B cell (primary cell): ENCODE data around the gene GNA15. TPM values are rescaled to one million over a fixed set of nuclear protein-coding genes. Genes with fewer than 3 reads are reported as not detected.

Experiments used
- ATAC-seq: fragments of 200-7000 bp; cut with Tn5 transposase; one replicate; pipeline ENCODE4 v1.10.0; 2021; ENCODE audit warnings: low read depth, mild to moderate bottlenecking, moderate number of reproducible peaks, moderate library complexity
- CTCF ChIA-PET: fragments of 350-600 bp; sonication (Branson Sonifier 250); formaldehyde crosslinking; loops from one replicate; lab custom pipeline; 2021; ENCODE audit warnings: antibody characterized with exemption, inconsistent platforms; lab: Charles Lee
- POLR2A ChIA-PET: fragments of 350-600 bp; sonication (Branson Sonifier 250); formaldehyde crosslinking; loops from one replicate; lab custom pipeline; 2021; ENCODE audit warnings: antibody characterized with exemption; lab: Charles Lee
- DNase-seq: peaks from one replicate; pipeline ENCODE4 v3.0.0; 2013
- H2AFZ ChIP-seq: 2 replicates; pipeline ENCODE4 v1.6.1; 2012; ENCODE audit warnings: mild to moderate bottlenecking, low read depth, low read length; ENCODE audit not compliant: insufficient read depth, poor library complexity, severe bottlenecking
- H3K27ac ChIP-seq, 2 donors: 1 replicate in 1 of 2; 2 replicates in 1 of 2; pipeline ENCODE4 v1.5.1; 2012 to 2013; ENCODE audit warnings: low read length in 2 of 2, mild to moderate bottlenecking in 2 of 2, moderate library complexity in 1 of 2
- H3K27me3 ChIP-seq, 4 experiments: fragments of 200-600 bp in 1 of 4; sonication (generic) in 1 of 4; replicated peaks in 1 of 4; 1 replicate in 2 of 4; 2 replicates in 2 of 4; pipeline versions ENCODE4 v1.6.1 to v1.7.0; 2013 to 2016; ENCODE audit warnings: low read length in 3 of 4, mild to moderate bottlenecking in 2 of 4, mixed read lengths in 1 of 4, moderate library complexity in 1 of 4; ENCODE audit not compliant: insufficient read depth in 4 of 4, control insufficient read depth in 3 of 4; ENCODE audit errors: control extremely low read depth in 1 of 4
- H3K36me3 ChIP-seq, 2 experiments: replicated peaks in 1 of 2; 1 replicate in 1 of 2; 2 replicates in 1 of 2; pipeline versions ENCODE4 v1.6.1 to v1.7.1; 2013; ENCODE audit warnings: low read length in 1 of 2; ENCODE audit not compliant: insufficient read depth in 2 of 2, control insufficient read depth in 1 of 2; ENCODE audit errors: control extremely low read depth in 1 of 2, extremely low read depth in 1 of 2
- H3K4me1 ChIP-seq, 2 donors: fragments of 200-600 bp in 1 of 2; sonication (generic) in 1 of 2; 1 replicate in 1 of 2; 2 replicates in 1 of 2; pipeline versions ENCODE4 v1.5.1 to v1.6.1; 2013 to 2017; ENCODE audit warnings: low read length in 2 of 2; ENCODE audit not compliant: control insufficient read depth in 2 of 2, insufficient read depth in 2 of 2
- H3K4me2 ChIP-seq: replicated peaks from 2 replicates; pipeline ENCODE3; 2012; ENCODE audit warnings: mild to moderate bottlenecking, low read depth, low read length; ENCODE audit not compliant: poor library complexity, severe bottlenecking
- H3K4me3 ChIP-seq, 5 experiments: fragments of 200-600 bp in 1 of 5; sonication (generic) in 1 of 5; 1 replicate in 3 of 5; 2 replicates in 2 of 5; pipeline versions ENCODE4 v1.5.1 to v1.7.0; 2011 to 2016; ENCODE audit warnings: low read length in 4 of 5, mild to moderate bottlenecking in 4 of 5, low read depth in 2 of 5, control low read depth in 1 of 5, moderate library complexity in 1 of 5; ENCODE audit not compliant: insufficient read depth in 1 of 5; ENCODE audit errors: control extremely low read depth in 1 of 5, extremely low read depth in 1 of 5
- H3K79me2 ChIP-seq: fragments of 200-600 bp; sonication (generic); one replicate; pipeline ENCODE4 v1.6.0; 2016; ENCODE audit warnings: low read length; ENCODE audit not compliant: control insufficient read depth, insufficient read depth
- H3K9ac ChIP-seq: fragments of 200-600 bp; sonication (generic); 2 replicates; pipeline ENCODE4 v1.6.1; 2017; ENCODE audit warnings: mild to moderate bottlenecking, low read length, moderate library complexity
- H3K9me3 ChIP-seq, 3 donors: one replicate each; pipeline versions ENCODE4 v1.6.1 to v1.7.1; 2013; ENCODE audit warnings: low read length in 2 of 3; ENCODE audit not compliant: control insufficient read depth in 2 of 3, insufficient read depth in 1 of 3; ENCODE audit errors: control extremely low read depth in 1 of 3
- H4K20me1 ChIP-seq: 2 replicates; pipeline ENCODE4 v1.6.0; 2012; ENCODE audit warnings: mild to moderate bottlenecking, low read length; ENCODE audit not compliant: insufficient read depth, control insufficient read depth, poor library complexity, severe bottlenecking
- H3K27ac Mint-ChIP-seq: one replicate; pipeline ENCODE4 v1.8.0; 2021; ENCODE audit warnings: mixed read lengths
- H3K27me3 Mint-ChIP-seq: one replicate; pipeline ENCODE4 v1.8.0; 2021; ENCODE audit warnings: mixed read lengths
- H3K4me1 Mint-ChIP-seq: one replicate; pipeline ENCODE4 v1.8.0; 2021; ENCODE audit warnings: mixed read lengths
- H3K4me3 Mint-ChIP-seq: one replicate; pipeline ENCODE4 v1.8.0; 2021; ENCODE audit warnings: mixed read lengths
- H3K9me3 Mint-ChIP-seq: one replicate; pipeline ENCODE4 v1.8.0; 2022; ENCODE audit warnings: mixed read lengths; ENCODE audit not compliant: insufficient read depth
- EZH2 ChIP-seq: IDR thresholded peaks from 2 replicates; pipeline ENCODE4 v1.6.1; 2012; ENCODE audit warnings: borderline replicate concordance, low read depth, mild to moderate bottlenecking, moderate library complexity, low read length; ENCODE audit not compliant: insufficient read depth, poor library complexity, severe bottlenecking
- WGBS: methylation state at CpG from one replicate; pipeline ENCODE4 v1.1.5; 2013; ENCODE audit warnings: missing lambda C conversion rate; ENCODE audit not compliant: insufficient coverage; 5-methylcytosine and 5-hydroxymethylcytosine counted together
- intact Hi-C: fragments of 100-400 bp; cut with micrococcal nuclease; formaldehyde crosslinking; loops from one replicate; pipeline ENCODE4 v1.10.0; 2022
- polyA plus RNA-seq: library from polyadenylated mRNA; depleted of rRNA; stranded (reverse); fragments of >200 nt; gene quantifications from 2 replicates; pipeline ENCODE4 v1.2.3, GENCODE V29; 2012
- total RNA-seq, 2 donors: library from RNA; stranded (reverse); fragments of 120-200 nt in 1 of 2; gene quantifications; 1 replicate in 1 of 2; 2 replicates in 1 of 2; pipeline versions ENCODE4 v1.2.3 to v1.2.4, GENCODE V29; 2013 to 2022
- TF ChIP-seq, protein P1 (sequence below): fragments of 200-600 bp; IDR thresholded peaks from one replicate; pipeline ENCODE4 v1.8.0; 2022; ENCODE audit warnings: antibody characterized with exemption, mild to moderate bottlenecking

Gene GNA15
- total and polyA plus RNA-seq, 2 donors (not counting 1 experiment from before 2014, with no cell fraction given): 0.37 to 0.52 TPM

DNA sequence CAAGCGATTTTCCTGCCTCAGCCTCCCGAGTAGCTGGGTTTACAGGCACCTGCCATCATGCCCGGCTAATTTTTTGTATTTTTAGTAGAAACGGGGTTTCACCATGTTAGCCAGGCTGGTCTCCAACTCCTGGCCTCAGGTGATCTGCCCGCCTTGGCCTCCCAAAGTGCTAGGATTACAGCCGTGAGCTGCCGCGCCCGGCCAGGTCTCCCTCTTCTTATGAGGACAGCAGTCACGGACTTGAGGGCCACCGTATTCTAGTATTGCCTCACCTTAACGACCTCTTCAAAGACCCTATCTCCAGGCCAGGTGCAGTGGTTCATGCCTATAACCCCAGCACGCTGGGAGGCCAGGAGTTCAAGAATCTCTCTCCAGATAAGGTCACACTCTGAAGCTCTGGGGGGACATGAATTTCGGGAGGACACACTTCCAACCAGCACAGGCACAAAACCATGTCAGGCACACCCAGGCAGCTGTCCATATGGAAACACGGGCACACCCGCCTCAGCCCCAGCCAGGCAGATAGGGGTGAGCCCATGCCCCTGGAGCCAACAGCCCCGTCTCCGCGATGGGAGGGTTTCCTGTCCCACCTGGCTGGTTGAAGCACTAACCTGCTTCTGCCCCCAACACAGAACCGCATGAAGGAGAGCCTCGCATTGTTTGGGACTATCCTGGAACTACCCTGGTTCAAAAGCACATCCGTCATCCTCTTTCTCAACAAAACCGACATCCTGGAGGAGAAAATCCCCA lies 21.4 kb downstream of the GNA15 start:
- ATAC-seq (no peak), DNase-seq (no peak)
- CTCF ChIA-PET: interaction anchor here (1.3 to 1.4 kb wide), 2 partner anchors 76 to 206 kb away, joined by 3 to 4 read pairs; no protein-coding TSS in a partner anchor

DNA sequence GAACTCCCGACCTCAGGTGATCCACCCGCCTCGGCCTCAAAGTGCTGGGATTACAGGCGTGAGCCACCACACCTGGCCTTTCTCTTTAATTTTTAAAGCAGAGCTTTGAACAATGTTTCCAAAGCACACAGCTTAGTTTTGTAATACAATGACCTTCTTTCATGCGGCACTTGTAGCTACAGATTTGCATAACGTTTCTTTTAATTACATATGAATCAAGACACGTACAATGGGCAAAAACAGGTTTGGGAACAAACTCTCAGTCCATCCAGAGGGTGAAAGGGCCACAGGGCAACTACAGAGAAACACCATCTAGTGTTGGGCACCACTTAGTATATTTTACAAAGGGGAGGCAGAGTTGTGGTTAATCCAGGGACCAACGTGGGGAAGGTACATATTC lies 23.7 kb downstream of the GNA15 start:
- TF ChIP-seq, protein P1, sequence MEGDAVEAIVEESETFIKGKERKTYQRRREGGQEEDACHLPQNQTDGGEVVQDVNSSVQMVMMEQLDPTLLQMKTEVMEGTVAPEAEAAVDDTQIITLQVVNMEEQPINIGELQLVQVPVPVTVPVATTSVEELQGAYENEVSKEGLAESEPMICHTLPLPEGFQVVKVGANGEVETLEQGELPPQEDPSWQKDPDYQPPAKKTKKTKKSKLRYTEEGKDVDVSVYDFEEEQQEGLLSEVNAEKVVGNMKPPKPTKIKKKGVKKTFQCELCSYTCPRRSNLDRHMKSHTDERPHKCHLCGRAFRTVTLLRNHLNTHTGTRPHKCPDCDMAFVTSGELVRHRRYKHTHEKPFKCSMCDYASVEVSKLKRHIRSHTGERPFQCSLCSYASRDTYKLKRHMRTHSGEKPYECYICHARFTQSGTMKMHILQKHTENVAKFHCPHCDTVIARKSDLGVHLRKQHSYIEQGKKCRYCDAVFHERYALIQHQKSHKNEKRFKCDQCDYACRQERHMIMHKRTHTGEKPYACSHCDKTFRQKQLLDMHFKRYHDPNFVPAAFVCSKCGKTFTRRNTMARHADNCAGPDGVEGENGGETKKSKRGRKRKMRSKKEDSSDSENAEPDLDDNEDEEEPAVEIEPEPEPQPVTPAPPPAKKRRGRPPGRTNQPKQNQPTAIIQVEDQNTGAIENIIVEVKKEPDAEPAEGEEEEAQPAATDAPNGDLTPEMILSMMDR: no peak
- TF ChIP-seq EZH2: no peak
- H3K4me3 Mint-ChIP-seq: no peak overlapping the region
- peaks cover 3% of the 10 kb centered on the region for H3K9me3 Mint-ChIP-seq
- ChIA-PET CTCF (interaction anchor here (0.9 to 4.5 kb wide), 4 partner anchors 13 to 183 kb away, joined by 3 to 55 read pairs (median 5); no protein-coding TSS in a partner anchor), POLR2A (interaction anchor here (0.7 kb wide), 1 partner anchor 111 kb away, joined by 4 read pairs; no protein-coding TSS in a partner anchor)
- ATAC-seq (no peak), DNase-seq (no peak)
- Histone ChIP-seq H3K27ac (no peak overlapping the region), H3K79me2 (no peaks in the 10 kb centered on the region), H3K9ac (no peak overlapping the region), H2AFZ (no peak overlapping the region), H3K27me3 (no peaks in the 10 kb centered on the region), H4K20me1 (no peaks in the 10 kb centered on the region), H3K4me3 (no peak overlapping the region), H3K9me3 (peaks cover 0 to 17% (median 2%) of the 10 kb centered on the region in 3 donors), H3K36me3 (no peaks in the 10 kb centered on the region), H3K4me2 (no peak overlapping the region), H3K4me1 (peaks cover 18 to 22% of the 10 kb centered on the region in 2 donors)
- H3K27me3 Mint-ChIP-seq: no peaks in the 10 kb centered on the region
- 92% methylated on average over 5 of the region's 8 CpGs for WGBS
- peaks cover 12% of the 10 kb centered on the region for H3K4me1 Mint-ChIP-seq
- intact Hi-C loops: no loop called here
- no peak overlapping the region for H3K27ac Mint-ChIP-seq

More for the DNA sequence above, 21.4 kb downstream of the GNA15 start:
- intact Hi-C loops: no loop called here
- no peak overlapping the region for H3K9ac ChIP-seq
- no peaks in the 10 kb centered on the region for H3K79me2 ChIP-seq
- 93% methylated on average over 23 of the region's 23 CpGs for WGBS
- H3K36me3 ChIP-seq: no peaks in the 10 kb centered on the region
- H3K9me3 ChIP-seq: peaks cover 0 to 13% (median under 1%) of the 10 kb centered on the region in 3 donors
- POLR2A ChIA-PET: no interaction called here
- no peak overlapping the region for H2AFZ ChIP-seq
- no peaks in the 10 kb centered on the region for H4K20me1 ChIP-seq
- Mint-ChIP-seq H3K9me3 (peaks cover 3% of the 10 kb centered on the region), H3K4me3 (no peak overlapping the region), H3K4me1 (peaks cover 3% of the 10 kb centered on the region), H3K27ac (no peak overlapping the region), H3K27me3 (no peaks in the 10 kb centered on the region)
- no peak overlapping the region for H3K4me3 ChIP-seq
- no peak overlapping the region for H3K4me2 ChIP-seq
- peaks cover 15% of the 10 kb centered on the region in 2 donors for H3K4me1 ChIP-seq
- TF ChIP-seq EZH2: no peak
- TF ChIP-seq, protein P1: no peak
- H3K27me3 ChIP-seq: no peaks in the 10 kb centered on the region
- H3K27ac ChIP-seq: no peak overlapping the region
